HG02852 (cell line): ENCODE data around the gene ARFRP1.
A peak's percentile ranks its signal among the peaks of the same experiment; 100 is the strongest.
"Not testable (repeated sequence)": the region's sequence is repeated elsewhere in the genome, so short reads cannot be mapped to it uniquely, and the experiment has no call there.

Source experiments
- ATAC-seq: cut with Tn5 transposase; IDR thresholded peaks from one replicate; pipeline ENCODE4 v1.9.1; 2021; ENCODE audit warnings: mild to moderate bottlenecking, moderate library complexity; ENCODE audit not compliant: unreplicated experiment

Gene ARFRP1

GRCh38 chr20:63733579-63734081 lies 25.9 kb upstream of the ARFRP1 start:
- ATAC-seq, result no peak

GRCh38 chr20:63733117-63733516 lies 25.3 kb upstream of the ARFRP1 start:
- ATAC-seq, result no peak

DNA sequence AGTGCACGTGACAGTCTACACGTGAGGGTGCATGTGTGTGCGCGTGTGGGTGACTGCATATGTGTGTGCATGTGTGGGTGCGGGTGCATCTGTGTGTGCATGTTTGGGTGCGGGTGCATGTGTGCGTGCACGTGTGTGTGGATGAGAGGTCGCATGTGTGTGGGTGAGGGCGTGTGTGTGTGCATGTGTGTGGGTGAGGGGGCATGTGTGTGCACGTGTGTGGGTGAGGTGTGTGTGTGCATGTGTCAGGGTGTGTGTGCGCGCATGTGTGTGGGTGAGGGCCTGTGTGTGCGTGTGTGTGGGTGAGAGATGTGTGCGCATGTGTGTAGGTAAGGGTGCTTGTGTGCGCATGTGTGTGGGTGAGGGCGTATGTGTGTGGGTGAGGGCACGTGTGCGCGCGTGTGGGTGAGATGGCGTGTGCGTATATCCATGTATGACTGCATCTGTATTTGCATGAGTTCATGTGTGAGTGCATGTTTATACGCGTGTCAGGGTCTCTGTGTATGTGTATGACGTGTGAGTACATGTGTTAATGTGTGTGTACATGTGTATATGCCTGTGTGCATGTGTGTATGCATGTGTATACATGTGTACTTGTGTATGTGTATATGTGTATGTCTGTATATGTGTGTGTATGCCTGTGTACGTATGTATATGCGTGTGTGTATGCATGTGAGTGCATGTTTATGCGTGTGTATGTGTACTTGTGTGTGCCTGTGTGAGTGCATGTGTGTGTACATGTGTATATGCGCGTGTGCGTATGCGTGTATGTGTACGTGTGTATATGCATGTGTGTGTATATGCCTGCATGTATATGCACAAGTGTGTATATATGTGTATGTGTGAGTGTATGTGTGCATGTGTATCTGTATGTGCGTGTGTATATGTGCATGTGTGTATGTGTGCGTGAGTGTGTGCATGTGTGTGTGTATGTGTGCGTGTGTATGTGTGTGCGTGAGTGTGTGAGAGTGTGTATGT lies 24.6 kb upstream of the ARFRP1 start:
- no peak for ATAC-seq

DNA sequence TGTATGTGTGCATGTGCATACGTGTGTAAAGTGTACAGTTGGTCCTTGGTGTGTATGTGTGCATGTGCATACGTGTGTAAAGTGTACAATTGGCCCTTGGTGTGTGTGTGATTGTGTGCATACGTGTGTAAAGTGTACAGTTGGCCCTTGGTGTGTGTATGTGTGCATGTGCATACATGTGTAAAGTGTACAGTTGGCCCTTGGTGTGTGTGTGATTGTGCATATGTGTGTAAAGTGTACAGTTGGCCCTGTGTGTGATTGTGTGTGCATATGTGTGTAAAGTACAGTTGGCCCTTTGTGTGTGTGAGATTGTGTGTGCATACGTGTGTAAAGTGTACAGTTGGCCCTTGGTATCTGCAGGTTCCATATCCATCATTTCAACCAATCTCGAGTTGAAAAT lies 23.6 kb upstream of the ARFRP1 start:
- ATAC-seq, result no peak

DNA sequence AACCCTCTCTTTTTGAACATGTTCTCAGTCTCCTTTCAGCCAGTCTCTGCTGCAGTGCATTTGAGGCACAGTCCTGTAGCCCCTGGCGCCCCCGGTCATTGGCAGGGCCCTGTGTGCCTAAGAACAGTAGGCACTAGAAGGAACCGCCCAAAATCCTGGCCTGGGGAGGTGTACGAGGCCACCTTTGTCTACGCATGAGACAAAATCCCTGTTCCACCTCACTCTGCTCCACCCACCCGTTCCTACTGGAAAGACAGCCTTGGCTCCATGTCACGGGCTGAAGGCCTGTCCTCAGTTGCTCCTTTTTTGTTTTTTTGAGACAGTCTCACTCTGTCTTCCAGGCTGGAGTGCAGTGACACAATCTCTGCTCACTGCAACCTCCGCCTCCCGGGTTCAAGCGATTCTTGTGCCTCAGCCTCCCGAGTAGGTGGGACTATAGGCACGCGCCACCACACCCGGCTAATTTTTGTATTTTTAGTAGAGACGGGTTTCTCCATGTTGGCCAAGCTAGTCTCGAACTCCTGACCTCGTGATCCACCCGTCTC lies 22.5 kb upstream of the ARFRP1 start:
- not testable (repeated sequence) for ATAC-seq

GRCh38 chr20:63722967-63723622 lies 15.3 kb upstream of the ARFRP1 start:
- ATAC-seq, result not testable (repeated sequence)

- ATAC-seq, result no peak
Observed at GRCh38 chr20:63718996-63719395, 11.2 kb upstream of the ARFRP1 start.

DNA sequence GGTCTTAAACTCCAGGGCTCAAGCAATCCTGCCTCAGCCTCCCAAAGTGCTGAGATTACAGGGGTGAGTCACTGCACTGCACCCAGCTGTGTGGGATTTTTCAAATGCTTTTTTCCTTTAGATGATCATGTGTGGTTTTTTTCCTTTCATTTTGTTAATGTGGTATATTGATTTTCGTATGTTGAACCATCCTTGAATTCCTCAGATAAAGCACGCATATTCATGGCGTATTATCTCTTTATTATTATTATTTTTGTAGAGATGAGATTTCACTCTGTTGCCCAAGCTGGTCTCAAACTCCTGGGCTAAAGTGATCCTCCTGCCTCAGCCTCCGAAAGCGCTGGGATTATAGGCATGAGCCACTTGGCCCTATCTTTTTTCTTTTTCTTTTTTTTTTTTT lies 7.1 kb upstream of the ARFRP1 start:
- ATAC-seq, result no peak

DNA sequence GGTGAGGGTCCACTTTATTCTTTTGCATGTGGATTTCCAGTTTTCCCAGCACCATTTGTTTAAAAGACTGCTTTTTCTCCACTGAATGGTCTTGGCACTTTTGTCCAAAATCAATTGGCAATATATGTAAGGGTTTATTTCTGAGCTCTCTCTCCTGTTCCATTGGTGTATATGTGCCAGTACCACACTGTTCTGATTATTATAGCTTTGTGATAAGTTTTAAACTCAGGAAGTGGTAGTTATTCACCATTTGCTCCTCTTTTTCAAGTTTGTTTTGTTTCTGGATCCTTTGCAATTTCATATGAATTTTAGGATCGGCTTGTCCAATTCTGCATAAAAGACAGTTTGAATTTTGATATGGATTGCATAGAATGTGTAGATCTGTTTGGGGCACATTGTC lies 4.4 kb upstream of the ARFRP1 start:
- ATAC-seq, result no peak

DNA sequence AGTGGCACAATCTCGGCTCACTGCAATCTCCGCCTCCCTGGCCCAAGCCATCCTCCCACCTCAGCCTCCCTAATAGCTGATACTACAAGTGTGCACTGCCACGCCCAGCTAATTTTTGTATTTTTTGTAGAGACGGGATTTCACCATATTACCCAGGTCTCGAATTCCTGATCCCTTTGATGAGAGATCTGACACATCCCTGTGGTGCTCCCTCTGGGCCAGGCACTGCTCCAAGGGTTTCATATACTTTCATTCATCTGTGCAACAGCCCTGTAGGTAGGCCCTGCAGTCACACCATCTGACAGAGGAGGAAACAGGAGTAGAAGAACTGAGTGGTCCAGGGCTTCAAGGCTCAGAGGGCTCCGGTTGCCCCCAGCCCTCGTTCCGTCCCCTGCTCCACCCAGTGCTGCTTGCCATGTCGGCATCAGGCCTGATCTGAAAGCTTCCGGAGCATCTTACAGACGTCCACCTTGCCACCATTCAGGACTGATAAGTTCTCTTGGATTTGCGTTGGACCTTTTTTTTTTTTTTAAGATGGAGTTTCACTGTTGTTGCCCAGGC lies 3.4 kb upstream of the ARFRP1 start:
- ATAC-seq, result no peak

DNA sequence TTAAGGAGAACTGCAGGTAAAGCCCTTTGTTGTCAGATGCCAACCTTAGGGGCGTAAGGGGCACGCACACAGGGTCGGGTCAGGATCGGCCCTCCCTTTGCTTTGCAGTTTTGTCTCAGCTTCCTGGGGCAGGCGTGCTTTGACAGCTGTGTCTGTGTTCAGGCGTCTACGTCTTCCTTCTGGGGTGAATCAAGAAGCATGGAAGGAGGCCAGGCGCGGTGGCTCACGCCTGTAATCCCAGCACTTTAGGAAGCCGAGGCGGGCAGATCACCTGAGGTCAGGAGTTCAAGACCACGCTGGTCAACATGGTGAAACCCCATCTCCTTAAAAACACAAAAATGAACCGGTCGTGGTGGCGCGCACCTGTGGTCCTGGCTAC lies 1.4 kb upstream of the ARFRP1 start:
- ATAC-seq, result no peak

- peak; percentile 13 for ATAC-seq
Observed at GRCh38 chr20:63708301-63709148, 749 bp upstream of the ARFRP1 start.

GRCh38 chr20:63706852-63707557 lies 771 bp downstream of the ARFRP1 start:
- peak; percentile 31 for ATAC-seq

DNA sequence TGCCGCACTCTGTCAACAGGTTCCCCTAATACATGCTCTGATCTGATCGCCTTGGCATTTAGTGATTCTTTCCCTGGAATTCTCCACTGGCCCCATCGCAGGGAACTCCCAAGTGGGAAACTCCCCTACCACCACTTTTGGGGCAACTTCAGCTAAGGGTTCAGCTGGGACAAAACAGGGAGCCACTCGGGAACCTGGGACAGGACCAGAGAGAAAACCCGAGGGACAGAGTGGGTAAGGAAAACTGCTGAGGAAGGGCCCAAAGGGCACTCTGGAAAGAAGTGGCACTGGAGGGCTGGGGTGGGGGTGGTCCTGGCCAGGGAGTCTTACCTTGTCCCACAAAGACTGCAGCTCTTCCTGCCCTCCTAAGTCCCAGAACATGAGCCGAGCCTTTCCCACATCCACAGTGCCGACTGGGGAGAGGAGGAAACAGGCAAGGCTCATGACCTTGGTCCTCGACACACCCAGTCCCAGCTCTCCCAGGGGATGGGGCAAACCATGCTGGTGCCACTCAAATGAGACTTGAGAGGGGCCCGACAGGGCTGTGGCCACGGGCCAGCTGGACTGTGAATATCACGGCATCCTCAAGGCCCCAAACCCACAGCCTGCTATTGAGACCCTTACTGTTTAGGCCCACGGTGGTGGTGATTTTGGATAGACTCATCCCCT lies 1.6 kb downstream of the ARFRP1 start:
- ATAC-seq, result no peak

DNA sequence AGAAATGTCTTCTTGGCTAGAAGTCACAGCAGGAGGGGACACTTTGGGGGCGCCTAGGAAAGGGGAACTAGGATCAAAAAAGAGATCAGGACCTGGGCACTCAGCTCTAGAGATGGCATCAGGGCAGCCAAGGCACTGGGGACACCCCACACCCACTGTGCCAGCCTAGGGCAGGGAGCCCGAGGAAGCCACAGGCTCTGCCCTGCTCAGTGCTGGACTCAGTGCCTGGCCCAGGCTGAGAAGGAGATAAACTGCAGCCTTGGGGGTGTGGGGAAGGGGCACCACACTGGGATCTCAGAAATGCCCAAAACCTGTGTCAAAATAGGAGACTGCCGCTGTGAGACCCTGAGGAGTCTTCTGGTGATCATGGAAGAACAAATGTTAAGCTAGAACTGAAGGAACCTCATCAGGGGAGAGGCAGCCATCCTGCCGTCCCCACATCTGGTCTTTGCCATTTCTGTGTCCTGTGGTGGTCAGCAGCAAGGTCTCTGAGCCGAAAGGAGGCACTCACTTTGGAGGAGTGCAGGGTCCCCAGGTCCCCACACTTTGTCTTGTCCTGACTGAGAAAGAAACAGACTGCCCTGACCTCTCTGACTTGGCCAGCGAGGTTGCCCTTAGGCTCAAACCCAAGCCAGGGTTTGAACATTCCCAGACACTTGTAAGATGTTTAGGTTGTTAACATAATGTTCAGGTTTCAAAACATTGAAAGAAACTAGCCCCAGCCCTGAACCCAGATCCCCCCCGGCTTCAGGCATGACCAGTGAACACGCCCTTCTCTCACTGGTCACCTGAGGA lies 2.3 kb downstream of the ARFRP1 start:
- ATAC-seq, result no peak

DNA sequence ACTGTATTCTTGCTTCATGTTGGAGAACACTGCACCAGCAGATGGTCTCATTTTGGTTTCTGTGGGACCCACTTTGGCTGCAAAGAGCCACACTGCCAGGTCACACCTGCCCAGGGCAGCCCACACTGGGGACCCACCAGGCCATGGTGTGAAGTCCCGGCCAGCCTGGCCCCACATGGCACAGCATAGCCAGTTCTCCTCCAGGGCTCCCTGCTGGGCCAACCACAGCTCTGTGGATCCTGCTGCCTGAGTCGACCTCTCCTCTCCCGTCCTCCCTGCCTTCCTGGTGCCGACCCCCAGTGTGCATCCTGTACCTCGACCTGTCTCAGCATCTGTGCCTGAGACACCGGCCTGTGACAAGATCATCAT lies 3.0 kb downstream of the ARFRP1 start:
- ATAC-seq, result no peak

- ATAC-seq, result no peak
Observed at GRCh38 chr20:63703976-63704748, 3.6 kb downstream of the ARFRP1 start.

DNA sequence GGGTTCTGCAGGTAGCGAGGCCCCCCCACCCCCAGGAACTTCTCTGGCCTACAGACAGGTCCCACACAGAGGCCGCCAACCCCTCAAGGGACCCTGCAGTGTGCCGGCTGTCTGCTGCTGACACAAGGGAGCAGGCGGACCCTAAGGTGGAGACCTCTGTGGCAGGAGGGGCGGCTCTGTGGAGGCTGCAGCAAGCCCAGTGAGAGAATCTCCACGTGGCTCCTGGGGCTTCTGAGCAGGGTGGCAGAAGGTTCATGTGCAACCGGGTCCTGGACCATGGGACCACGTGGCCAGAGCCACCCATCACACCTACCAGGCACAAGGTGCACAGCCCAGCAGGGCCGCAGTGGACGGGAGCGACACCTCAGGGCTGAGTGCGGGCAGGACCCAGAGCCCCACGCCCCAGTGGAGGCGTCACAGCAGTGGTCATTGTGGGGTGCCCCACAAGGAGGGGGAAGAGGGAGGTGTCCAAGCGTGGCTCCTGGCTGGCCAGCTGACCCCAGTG lies 4.3 kb downstream of the ARFRP1 start:
- no peak for ATAC-seq
